ENCODE measurements around the gene TMEM131L. TPM values are rescaled to one million over a fixed set of nuclear protein-coding genes. Genes with fewer than 3 reads are reported as not detected.
"Not testable (repeated sequence)": the region's sequence is repeated elsewhere in the genome, so short reads cannot be mapped to it uniquely, and the experiment has no call there.

The TMEM131L gene
- total RNA-seq, 1 donor from 2014 or later: 7.9 TPM

GRCh38 chr4:153499005-153499404, 32.8 kb downstream of the TMEM131L start:
- Histone ChIP-seq H3K27me3 (ENCODE audit: control insufficient read depth, insufficient read depth, low read length) (no peaks in the 10 kb centered on the region), H3K36me3 (ENCODE audit: control insufficient read depth, insufficient read depth, low read length) (peaks cover 2% of the 10 kb centered on the region), H3K4me3 (ENCODE audit: low read depth, low read length) (no peak overlapping the region)
- DNase-seq (ENCODE audit: low read depth) (no peak), FAIRE-seq (no peak)
- TF ChIP-seq CTCF (IDR thresholded peaks at IDR 0.05; ENCODE audit: insufficient read depth, low read length, severe bottlenecking): no peak

GRCh38 chr4:153501578-153501977, 35.4 kb downstream of the TMEM131L start:
- no peak overlapping the region for H3K4me3 ChIP-seq (ENCODE audit: low read depth, low read length)
- TF ChIP-seq CTCF (IDR thresholded peaks at IDR 0.05; ENCODE audit: insufficient read depth, low read length, severe bottlenecking): no peak
- H3K36me3 ChIP-seq (ENCODE audit: control insufficient read depth, insufficient read depth, low read length): peaks cover 3% of the 10 kb centered on the region
- no peaks in the 10 kb centered on the region for H3K27me3 ChIP-seq (ENCODE audit: control insufficient read depth, insufficient read depth, low read length)
- no peak for FAIRE-seq
- no peak for DNase-seq (ENCODE audit: low read depth)

- no peak overlapping the region for H3K4me3 ChIP-seq (ENCODE audit: low read depth, low read length)
- TF ChIP-seq CTCF (IDR thresholded peaks at IDR 0.05; ENCODE audit: insufficient read depth, low read length, severe bottlenecking): no peak
- FAIRE-seq (no peak), DNase-seq (ENCODE audit: low read depth) (no peak)
- H3K36me3 ChIP-seq (ENCODE audit: control insufficient read depth, insufficient read depth, low read length): peaks cover 3% of the 10 kb centered on the region
- H3K27me3 ChIP-seq (ENCODE audit: control insufficient read depth, insufficient read depth, low read length): no peaks in the 10 kb centered on the region
Observed at GRCh38 chr4:153502584-153502983, 36.4 kb downstream of the TMEM131L start.

- DNase-seq (ENCODE audit: low read depth): peak; percentile 41
- Histone ChIP-seq H3K4me3 (ENCODE audit: low read depth, low read length) (no peak overlapping the region), H3K36me3 (ENCODE audit: control insufficient read depth, insufficient read depth, low read length) (peaks cover 2% of the 10 kb centered on the region), H3K27me3 (ENCODE audit: control insufficient read depth, insufficient read depth, low read length) (no peaks in the 10 kb centered on the region)
- TF ChIP-seq CTCF (IDR thresholded peaks at IDR 0.05; ENCODE audit: insufficient read depth, low read length, severe bottlenecking): no peak
- no peak for FAIRE-seq
Observed at GRCh38 chr4:153506341-153507309, 40.5 kb downstream of the TMEM131L start.

- Histone ChIP-seq H3K27me3 (ENCODE audit: control insufficient read depth, insufficient read depth, low read length) (no peaks in the 10 kb centered on the region), H3K4me3 (ENCODE audit: low read depth, low read length) (no peak overlapping the region), H3K36me3 (ENCODE audit: control insufficient read depth, insufficient read depth, low read length) (peaks cover 2% of the 10 kb centered on the region)
- FAIRE-seq (no peak), DNase-seq (ENCODE audit: low read depth) (peak; percentile 59)
- no peak for TF ChIP-seq CTCF (IDR thresholded peaks at IDR 0.05; ENCODE audit: insufficient read depth, low read length, severe bottlenecking)
Observed at GRCh38 chr4:153507310-153508073, 41.3 kb downstream of the TMEM131L start.

GRCh38 chr4:153509212-153509611, 43.1 kb downstream of the TMEM131L start:
- H3K27me3 ChIP-seq (ENCODE audit: control insufficient read depth, insufficient read depth, low read length); H3K36me3 ChIP-seq (ENCODE audit: control insufficient read depth, insufficient read depth, low read length); FAIRE-seq; DNase-seq (ENCODE audit: low read depth); H3K4me3 ChIP-seq (ENCODE audit: low read depth, low read length): not testable (repeated sequence)

Measured in bronchial epithelial cell (primary cell).